Right ventricle myocardium inferior (tissue), 1 donor: ENCODE measurements around the gene MYO1H. TPM values are rescaled to one million over a fixed set of nuclear protein-coding genes. Genes with fewer than 3 reads are reported as not detected.

Experiments used
- ATAC-seq: fragments of 200-7000 bp; cut with Tn5 transposase; one replicate; pipeline ENCODE4 v1.9.1; 2020; ENCODE audit warnings: mild to moderate bottlenecking, moderate library complexity
- DNase-seq: peaks from one replicate; pipeline ENCODE4 v3.0.0; 2021; ENCODE audit errors: missing footprints
- intact Hi-C: fragments of 100-400 bp; cut with DNase I; formaldehyde crosslinking; loops from one replicate; pipeline ENCODE4 v1.11.0; 2022
- total RNA-seq: library from RNA; stranded (reverse); fragmentation: NEBNext Ultra II Directional; extraction: Animal tissue kit (Norgen Biotek cat#: 25700); gene quantifications from one replicate; pipeline ENCODE4 v1.2.1, GENCODE V29; 2021
- donor health status: DM: no; HTN: yes; CAD: no; lungs with severe emphysema.

MYO1H gene
- total RNA-seq, 1 donor from 2014 or later, result 0.16 TPM

DNA sequence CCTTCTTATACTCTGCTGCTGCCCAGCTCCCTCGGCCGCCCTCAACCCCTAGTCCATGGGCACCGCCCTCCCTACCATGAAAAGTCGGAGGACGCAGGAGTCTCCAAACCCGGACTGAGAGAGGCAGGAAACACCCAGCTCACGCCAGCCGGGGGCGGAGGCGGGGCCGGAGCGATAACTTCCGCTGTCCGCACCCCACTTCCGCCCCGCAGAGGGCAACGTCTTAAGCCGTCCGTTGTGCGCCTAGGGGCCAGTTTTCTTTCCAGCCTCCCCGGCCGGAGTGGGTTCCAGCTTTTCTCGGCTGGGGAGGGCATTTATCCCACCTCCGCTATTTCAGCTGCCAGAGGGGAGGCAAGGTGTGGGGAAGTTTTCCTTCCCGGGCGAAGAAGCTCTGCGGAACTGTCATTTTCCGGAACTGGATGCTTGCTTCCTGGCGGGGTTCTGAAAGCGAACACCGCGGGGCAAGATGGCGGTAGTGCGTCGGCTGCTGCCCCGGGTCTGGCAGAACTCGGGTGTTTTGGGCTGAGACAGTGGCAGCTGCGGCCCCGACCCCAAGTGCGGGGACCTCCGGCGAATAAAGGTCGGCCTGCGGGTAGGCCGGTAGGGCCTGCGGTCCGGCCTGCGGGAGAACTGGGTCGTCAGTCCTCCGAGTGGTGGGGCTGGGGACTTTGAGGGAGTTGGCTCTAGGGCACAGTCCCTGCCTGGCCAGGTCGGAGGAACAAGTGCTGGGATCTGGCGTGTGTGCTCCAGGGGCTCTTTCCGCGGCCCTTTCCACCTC, 129.7 kb downstream of the MYO1H start, which contains the start of the genes KCTD10 and UBE3B:
Gene KCTD10 (minus strand): TSS at position 116 of the 778 bp plus-strand sequence. CDS start 38 bp downstream, at position 78.
Gene UBE3B (plus strand): TSS at position 450 of the 778 bp plus-strand sequence. CDS start 5,918 bp downstream, outside the sequence.
- peak; percentile 93 for DNase-seq
- intact Hi-C loops, result loop anchor here (2.0 kb wide), 1 partner anchor 45 kb away; no protein-coding TSS in a partner anchor

DNA sequence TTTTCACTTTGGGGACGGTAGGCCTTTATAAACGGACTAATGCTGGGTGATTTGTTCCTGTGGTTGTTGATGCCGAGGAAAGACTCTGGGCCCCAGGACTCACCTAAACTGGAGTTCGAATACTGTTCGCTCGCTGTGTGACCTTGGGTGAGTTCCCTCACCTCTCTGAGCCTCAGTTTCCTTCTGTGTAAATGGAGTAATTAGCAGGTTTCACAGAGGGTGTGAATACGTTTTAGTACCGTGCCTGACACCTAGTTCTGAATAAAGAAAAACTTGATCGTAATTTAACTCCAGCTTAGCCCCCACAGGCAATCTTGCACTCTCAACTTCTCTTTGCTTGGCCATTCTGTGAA, 130.2 kb downstream of the MYO1H start:
- DNase-seq, result no peak
- intact Hi-C loops, result loop anchor here (2.0 kb wide), 1 partner anchor 45 kb away; no protein-coding TSS in a partner anchor
- ATAC-seq, result no peak

More for the DNA sequence above, 129.7 kb downstream of the MYO1H start, which contains the start of the genes KCTD10 and UBE3B:
- ATAC-seq, result peak; percentile 98

DNA sequence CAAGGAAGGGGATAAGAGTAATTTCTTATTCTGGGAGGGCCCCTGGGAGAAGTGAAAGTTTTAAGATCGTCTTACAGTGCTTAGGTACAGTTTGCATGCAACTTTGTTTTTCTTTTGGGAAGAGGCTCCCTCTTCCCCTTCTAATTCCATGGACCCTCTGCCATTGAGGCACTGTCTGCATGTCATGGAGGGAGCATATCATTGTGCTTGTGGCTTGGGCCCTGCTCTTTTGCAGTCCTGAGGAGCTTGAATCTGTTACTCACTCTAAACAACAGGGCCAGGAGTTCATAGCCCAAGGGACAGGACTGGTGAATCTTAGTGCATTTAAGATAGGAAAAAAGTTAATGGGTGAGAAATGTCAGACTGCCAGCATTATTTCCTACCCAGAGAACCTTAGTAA, 132.1 kb downstream of the MYO1H start:
- ATAC-seq (no peak), DNase-seq (no peak)
- intact Hi-C loops, result no loop called here

DNA sequence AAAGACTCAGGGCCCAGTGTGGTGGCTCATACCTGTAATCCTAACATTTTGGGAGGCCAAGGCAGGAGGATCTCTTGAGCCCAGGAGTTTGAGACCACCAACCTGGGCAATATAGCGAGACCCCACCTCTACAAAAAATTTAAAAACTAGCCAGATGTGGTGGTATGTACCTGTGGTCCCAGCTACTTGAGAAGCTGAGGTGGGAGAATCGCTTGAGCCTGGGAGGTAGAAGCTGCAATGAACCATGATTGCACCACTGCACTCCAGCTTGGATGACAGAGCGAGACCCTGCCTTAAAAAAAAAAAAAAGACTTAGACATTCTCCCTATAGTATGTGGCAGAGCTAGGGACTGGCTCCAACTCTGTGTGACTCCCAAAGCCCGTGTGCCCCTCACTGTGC, 132.7 kb downstream of the MYO1H start:
- DNase-seq (no peak), ATAC-seq (no peak)
- intact Hi-C loops, result no loop called here

DNA sequence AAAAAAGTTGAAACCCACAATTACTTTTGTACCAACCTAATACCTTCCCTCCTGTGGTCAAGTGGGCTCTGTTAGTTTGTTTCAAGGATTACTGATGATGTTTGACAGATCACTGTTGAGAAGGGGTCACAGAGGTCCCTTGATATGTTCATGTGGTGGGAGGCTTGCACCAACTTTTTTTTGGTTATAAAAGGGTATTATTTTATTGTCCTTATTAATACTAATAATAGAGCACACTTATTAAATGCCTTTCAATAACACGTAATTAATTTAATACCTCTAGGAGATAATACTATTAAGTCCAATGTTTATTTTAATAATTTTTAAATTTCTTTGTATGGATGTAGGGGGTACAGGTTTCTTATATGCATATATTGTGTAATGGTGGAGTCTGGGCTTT, 134.2 kb downstream of the MYO1H start:
- ATAC-seq, result no peak
- intact Hi-C loops, result no loop called here
- no peak for DNase-seq

DNA sequence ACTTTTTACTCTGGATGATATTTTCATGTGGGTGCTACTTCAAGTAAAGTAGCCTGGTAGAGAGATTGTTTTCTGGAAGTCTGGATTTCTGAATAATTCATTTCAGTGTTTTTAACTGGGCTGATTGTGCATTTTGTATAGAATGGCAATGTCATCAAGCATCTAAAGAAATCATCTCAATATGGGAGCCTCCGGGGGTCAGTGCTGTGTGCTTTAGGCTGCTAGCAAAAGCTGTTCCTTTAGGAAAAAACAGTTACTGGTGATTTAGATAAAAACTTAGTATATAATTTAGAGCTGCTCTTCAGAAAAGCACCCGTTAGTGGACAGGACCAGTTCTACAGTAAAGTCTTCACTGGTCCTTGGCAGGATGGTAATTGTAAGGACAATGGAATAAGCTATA, 134.8 kb downstream of the MYO1H start:
- ATAC-seq, result no peak
- DNase-seq, result no peak
- intact Hi-C loops, result no loop called here

DNA sequence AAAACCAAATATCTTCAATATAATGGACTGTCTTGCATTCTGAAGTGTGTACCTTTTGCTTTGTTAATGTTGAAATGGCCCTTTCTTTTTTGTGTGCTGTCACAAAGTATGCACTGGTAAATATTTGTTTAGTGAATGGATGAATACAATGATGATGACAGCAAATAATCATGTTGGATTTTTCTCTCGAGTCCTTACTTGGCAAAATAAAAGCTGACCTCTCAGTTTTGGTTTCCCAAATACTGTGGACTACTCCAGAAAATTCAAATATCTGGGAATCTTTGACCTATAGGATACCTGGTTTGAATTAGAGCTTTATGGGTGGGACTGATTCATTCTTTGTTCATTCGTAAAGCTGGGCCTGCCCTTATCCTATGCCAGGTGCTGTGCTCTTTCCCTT, 135.2 kb downstream of the MYO1H start:
- ATAC-seq, result no peak
- intact Hi-C loops, result no loop called here
- DNase-seq, result no peak

DNA sequence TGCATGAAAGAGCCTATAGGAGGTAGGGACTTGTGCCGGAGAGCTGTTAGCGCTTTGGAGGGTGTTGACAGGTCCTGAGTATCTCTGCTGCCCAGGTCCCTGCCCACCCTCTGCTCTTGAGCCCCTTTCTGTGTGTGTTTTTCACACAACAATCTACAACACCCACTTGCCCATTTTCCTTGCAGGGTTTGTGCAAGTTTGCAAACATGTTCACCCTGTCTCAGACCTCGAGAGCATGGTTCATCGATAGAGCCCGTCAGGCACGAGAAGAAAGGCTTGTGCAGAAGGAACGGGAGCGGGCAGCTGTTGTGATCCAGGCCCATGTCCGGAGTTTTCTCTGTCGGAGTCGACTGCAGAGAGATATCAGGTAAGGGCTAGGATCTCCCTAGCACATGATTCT, 135.6 kb downstream of the MYO1H start:
- no peak for DNase-seq
- no peak for ATAC-seq
- intact Hi-C loops, result no loop called here

DNA sequence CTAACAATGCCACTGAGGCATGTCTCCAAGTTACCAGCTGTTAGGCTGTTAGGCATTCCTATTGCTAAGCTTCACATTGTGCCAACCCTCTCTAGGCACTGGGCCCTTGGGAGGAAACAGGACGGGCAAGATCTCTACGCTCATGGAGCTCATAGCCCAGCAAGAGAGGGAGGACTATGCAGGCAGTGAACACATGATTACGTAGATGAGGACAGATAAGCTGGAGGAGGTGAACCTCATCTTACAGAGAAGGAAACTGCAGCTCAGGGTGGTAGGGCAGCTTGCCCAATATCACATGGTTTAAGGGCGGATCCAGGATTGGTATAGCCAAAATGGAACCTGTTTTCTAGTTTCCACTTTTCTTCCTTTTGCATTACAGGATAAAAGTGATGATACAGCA, 137.5 kb downstream of the MYO1H start:
- no peak for ATAC-seq
- intact Hi-C loops, result no loop called here
- DNase-seq, result no peak

DNA sequence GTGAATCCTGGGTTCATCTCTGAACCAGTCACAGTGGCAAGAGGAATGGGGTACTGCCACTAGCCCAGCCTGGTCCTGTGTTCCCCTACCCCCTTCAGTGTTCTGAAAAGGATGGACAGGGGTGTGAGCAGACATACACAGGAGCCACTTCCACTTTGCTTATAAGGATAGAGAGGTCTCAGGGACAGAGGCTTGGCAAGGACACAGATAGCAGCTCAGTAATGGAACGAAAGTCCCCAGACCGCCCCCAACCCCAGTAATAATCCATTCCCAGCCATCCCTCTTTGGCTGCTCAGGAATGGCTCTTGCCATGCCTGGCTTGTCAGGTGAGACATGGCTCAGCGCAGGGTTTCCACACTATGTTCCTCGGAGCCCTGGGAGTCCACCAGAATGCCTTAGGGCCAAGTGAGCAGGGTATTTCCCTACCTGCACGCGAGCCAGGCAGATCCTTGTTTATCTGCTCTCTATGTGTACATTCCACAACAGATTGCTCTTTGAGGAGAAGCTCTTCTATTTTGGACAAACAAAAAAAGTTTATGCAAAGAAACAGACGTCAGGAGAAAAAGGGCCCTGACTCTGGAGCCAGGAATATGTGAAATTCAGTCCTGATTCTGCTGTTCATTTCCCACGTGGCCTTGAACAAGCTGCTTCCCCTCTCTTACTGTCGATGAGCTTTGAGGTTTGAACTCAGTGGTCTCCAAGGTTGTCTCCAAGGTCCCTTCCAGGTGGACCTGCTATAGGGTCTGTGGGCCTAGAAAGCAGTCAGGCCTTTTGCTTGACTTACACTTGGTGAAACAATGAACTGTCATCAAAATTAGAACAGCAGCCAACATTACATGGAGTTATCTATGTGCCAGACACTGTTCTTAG, 139.7 kb downstream of the MYO1H start:
- ATAC-seq (no peak), DNase-seq (no peak)
- intact Hi-C loops, result no loop called here

DNA sequence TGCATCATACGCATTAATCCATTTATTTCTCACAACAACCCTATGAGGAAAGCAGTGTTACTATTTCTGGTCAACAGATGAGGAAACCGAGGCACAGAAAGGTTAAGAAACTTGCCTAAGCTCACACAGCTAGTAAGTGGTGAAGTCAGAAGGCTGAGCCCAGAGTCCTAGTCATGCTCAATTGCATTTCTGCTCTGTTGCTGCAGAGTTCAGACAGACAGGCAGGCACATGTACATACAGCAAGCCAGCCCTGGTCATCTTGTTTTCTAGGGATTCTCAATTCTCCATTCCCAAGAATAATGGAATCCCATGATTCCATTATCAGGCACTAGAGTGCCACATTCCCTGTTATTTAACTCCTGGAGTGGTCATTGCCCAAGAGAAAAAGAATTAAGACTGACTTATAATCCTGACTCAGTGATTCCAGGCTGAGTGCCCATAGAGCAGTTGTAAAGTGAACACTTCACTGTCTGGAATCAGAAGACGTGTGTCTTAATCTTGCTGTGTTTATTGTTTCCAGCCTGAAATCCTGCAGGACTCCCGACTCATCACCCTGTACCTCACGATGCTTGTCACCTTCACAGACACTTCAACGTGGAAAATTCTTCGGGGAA, 140.5 kb downstream of the MYO1H start:
- intact Hi-C loops, result no loop called here
- DNase-seq, result no peak
- ATAC-seq, result no peak

DNA sequence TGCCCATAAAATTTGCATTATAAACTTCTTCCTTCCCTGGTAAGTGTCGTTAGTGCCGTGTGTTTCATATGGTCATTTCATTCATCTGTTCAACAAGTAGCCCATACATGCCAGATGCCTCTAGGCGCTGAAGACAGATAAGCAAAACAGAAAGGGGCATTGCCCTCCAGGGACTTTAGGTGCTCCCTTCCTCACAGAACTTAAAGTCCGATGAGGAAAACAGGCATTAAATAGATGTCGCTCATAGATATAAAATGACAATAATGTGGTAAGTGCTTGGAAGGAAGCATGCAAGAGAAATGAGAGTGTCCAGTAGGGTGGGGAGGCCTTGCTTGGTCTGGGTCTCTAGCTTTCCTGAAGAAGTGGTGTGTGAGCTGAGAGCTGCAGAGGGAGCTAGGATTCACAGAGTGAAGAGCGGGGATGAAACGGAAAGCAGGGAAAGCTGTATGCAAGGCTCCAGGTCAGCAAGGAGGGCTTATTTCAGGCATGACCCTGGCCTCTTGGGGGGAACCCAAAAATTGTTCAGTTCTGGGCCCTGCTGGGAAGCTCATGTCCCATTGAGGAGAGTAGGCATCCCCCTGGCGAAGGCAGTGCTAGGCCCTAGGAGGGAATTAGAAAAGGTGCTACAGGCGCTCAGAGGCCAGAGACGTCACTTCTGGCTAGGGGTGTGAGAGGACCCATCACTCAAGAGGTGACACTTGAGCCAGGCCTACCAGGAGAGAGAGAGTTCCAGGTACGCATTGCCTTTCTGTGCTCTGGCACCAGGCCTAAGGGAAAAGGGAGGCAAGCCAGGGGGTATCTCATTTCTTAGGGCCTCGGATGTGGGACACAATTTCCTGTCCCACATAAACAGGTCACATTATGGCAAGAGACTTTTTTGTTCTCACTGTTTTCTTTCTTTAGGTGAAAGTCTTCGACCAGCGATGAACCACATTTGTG, 141.6 kb downstream of the MYO1H start:
- DNase-seq (no peak), ATAC-seq (no peak)
- intact Hi-C loops, result no loop called here

DNA sequence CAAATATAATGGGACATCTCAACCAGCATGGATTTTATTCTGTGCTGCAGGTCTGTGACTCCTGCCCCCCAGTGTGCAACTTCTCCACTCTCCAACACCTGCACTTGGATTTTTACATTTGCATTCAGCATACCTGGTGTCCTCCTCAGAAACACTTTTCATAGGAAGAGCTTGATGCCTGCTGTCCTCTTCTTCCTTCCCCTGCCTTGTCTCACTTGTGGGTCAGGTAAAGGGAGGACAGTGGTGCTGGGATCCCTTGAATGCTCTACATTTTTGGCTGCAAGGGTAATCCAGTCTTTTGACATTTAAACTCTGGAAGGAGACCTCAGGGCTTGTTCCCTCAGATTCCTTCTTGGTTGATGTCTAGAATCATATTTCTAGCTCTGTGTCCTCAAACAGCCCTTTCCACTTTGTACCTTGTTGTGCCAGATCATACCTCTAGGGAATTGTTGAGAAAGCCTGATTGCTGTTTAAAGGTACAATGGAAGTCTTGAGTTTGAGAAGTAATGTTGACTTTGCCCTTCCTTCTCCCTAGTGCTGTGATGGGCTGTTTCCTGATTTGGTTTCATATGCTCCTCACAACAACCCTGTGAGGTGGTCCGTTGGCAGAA, 142.4 kb downstream of the MYO1H start:
- DNase-seq, result no peak
- intact Hi-C loops, result no loop called here
- no peak for ATAC-seq

DNA sequence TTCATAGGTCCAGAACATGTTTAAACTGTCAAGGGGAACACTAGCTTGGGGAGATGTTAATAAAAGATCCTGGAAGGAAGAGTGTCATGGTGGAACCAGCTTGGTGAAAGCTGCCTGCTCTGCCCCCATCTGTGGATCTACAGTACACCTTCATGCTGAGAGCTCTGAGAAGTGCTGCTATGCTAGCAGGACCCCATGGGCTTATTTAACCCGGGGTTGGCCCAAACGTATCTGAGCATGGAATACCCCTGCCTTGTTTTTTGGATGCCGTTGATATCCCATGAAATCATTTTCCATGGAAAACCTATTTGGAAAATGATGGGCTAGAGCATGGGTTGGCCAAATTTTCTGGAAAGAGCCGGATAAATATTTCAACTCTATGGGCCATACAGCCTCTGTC, 144.0 kb downstream of the MYO1H start:
- intact Hi-C loops, result no loop called here
- no peak for DNase-seq
- no peak for ATAC-seq

DNA sequence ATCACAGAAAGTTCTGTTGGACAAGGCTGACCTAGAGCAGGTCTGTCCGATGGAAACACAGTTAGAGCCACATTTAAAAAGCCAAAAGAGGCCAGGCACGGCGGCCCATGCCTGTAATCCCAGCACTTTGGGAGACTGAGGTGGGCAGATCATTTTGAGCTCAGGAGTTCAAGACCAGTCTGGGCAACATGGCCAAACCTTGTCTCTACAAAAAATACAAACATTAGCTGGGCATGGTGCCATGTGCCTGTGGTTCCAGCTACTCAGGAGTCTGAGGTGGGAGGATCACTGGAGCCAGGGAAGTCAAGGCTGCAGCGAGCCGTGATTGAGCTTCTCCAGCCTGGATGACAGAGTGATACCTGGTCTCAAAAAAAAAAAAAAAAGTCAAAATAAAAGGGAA, 144.7 kb downstream of the MYO1H start:
- DNase-seq (no peak), ATAC-seq (no peak)
- intact Hi-C loops, result no loop called here

DNA sequence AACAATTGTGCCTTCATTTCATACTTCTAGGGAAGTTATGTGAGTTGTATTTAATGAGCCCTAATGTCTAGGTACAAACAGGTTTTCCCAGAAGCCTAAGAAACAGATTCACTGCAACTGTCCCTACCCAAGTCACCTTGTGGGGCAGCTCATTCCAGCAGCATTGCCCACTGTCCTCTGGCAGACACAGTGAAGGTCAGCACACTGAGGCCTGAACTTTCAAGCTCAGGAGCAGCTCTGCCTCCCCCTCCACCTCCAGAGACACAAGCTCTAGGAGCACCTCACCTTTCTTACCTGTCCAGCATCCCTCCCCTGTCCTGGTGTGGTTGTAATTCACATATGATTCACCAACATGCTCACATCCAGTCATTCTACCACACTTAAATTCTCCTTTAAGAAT, 145.4 kb downstream of the MYO1H start:
- peak; percentile 48 for ATAC-seq
- no peak for DNase-seq
- intact Hi-C loops, result no loop called here

DNA sequence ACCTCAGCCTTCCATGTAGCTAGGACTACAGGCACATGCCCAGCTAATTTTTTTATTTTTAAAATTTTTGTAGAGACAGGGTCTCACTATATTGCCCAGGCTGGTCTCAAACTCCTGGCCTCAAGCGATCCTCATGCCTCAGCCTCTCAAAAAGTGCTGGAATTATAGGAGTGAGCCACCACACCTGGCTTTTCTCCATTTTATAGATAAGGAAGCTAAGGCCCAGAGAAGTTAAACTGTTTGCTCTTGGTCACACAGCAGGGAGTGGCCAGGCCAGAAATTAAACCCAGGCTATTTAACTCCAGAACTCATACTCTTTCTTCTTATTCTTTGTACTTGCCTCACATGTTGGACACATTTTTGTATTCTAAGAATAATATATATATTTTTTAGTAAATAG, 146.2 kb downstream of the MYO1H start:
- DNase-seq (no peak), ATAC-seq (no peak)
- intact Hi-C loops, result no loop called here

DNA sequence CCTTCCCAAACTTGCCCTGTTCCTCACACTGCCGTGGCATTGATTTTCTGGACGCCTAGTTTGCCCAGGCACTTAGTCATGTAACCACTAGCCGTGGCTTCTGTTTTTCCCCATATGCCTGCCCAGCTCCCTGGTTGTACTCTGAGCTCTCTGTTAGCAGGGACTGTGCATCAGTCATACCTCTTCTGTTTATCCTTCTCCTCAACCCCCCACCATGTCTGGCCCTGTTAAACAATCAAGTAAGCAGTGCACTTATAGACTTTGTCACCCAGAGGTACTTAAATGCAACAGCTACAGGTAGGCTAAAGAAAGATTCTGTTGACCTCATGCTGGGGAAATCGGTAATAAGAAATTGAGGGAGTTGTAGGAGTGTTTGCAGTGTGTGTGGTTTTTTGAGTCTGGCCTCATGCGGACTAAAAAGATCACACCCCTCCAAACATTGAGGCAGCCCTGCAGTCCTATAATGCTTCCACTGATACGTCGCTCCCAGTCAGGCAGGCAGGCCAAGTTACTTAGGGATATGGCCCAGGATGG, 146.7 kb downstream of the MYO1H start:
- no peak for DNase-seq
- ATAC-seq, result no peak
- intact Hi-C loops, result no loop called here
